MCF 10A (cell line): ENCODE data around the gene GJC1. TPM values are rescaled to one million over a fixed set of nuclear protein-coding genes. Genes with fewer than 3 reads are reported as not detected.

ENCODE experiments used
- BruUV-seq: library from RNA; stranded (reverse); fragments of 400-500 nt; replicated peaks from 2 replicates; lab custom pipeline; 2021; lab: Mats Ljungman, UMichigan
- CTCF ChIA-PET: fragments of 300-600 bp; sonication (Branson Sonifier 250); formaldehyde crosslinking; extraction: SDS; loops from one replicate; lab custom pipeline; 2021; ENCODE audit warnings: antibody characterized with exemption, inconsistent platforms; lab: Yijun Ruan, JAX
- POLR2A ChIA-PET: fragments of 300-600, 350-650 bp; sonication (Branson Sonifier 250); formaldehyde crosslinking; extraction: SDS; loops from one replicate; lab custom pipeline; 2020; ENCODE audit warnings: antibody characterized with exemption, inconsistent platforms; lab: Yijun Ruan, JAX
- DNase-seq: peaks from one replicate; pipeline ENCODE4 v3.0.0-alpha.2; 2018; ENCODE audit not compliant: unreplicated experiment
- H3K27ac Mint-ChIP-seq: one replicate; pipeline ENCODE4 v1.8.0; 2022; ENCODE audit warnings: mild to moderate bottlenecking, low read depth, mixed read lengths; ENCODE audit not compliant: unreplicated experiment
- H3K27me3 Mint-ChIP-seq: one replicate; pipeline ENCODE4 v1.8.0; 2022; ENCODE audit warnings: mixed read lengths; ENCODE audit not compliant: insufficient read depth, unreplicated experiment
- H3K36me3 Mint-ChIP-seq: one replicate; pipeline ENCODE4 v1.8.0; 2022; ENCODE audit warnings: mild to moderate bottlenecking, moderate library complexity, mixed read lengths; ENCODE audit not compliant: insufficient read depth, unreplicated experiment
- H3K4me1 Mint-ChIP-seq: one replicate; pipeline ENCODE4 v1.8.0; 2022; ENCODE audit warnings: mixed read lengths; ENCODE audit not compliant: insufficient read depth, unreplicated experiment
- H3K4me3 Mint-ChIP-seq: one replicate; pipeline ENCODE4 v1.8.0; 2022; ENCODE audit warnings: mild to moderate bottlenecking, moderate library complexity, mixed read lengths; ENCODE audit not compliant: unreplicated experiment
- H3K9me3 Mint-ChIP-seq: one replicate; pipeline ENCODE4 v1.8.0; 2022; ENCODE audit warnings: mixed read lengths; ENCODE audit not compliant: unreplicated experiment
- CTCF ChIP-seq: fragments of 200-600 bp; IDR thresholded peaks from one replicate; pipeline ENCODE4 v1.8.0; 2022; ENCODE audit warnings: antibody characterized with exemption, mild to moderate bottlenecking; ENCODE audit not compliant: unreplicated experiment
- intact Hi-C: fragments of 100-400 bp; cut with micrococcal nuclease; formaldehyde crosslinking; loops from 2 replicates; pipeline ENCODE4 v1.14.1; 2022
- total RNA-seq: library from RNA; stranded (reverse); gene quantifications from 2 replicates; pipeline ENCODE4 v1.2.3, GENCODE V29; 2022

Gene GJC1
- total RNA-seq, 1 experiment from 2014 or later, result 6.9 TPM

DNA sequence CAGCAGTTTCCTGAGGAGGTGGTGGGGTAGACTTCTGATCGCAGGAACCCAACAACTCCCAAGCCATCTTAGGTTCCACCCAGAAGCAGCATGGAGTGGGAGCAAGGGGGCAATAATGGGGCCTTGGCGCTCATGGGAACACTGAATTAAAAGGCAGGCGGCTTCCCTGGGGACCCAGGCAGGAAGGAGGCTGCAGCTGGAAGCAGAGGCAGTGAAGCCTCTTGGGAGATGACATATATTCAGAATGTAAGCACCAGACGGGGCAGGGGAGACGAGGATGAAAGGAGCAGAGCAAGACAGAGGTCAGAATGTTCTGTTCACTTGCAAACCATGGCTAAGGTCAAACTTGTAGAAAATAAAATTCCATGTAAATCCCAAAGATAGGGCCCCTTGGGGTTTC, 20.5 kb upstream of the GJC1 start:
- intact Hi-C loops, result no loop called here
- BruUV-seq, result no TSS peak
- no peak for DNase-seq
- no peak for TF ChIP-seq CTCF
- Mint-ChIP-seq H3K9me3 (no peaks in the 10 kb centered on the region), H3K4me3 (no peak overlapping the region), H3K4me1 (no peaks in the 10 kb centered on the region), H3K36me3 (peaks cover 63% of the 10 kb centered on the region), H3K27me3 (no peaks in the 10 kb centered on the region), H3K27ac (peak overlapping the region; percentile 33)
- POLR2A ChIA-PET, result no interaction called here
- CTCF ChIA-PET, result interaction anchor here (0.9 to 1.1 kb wide), 3 partner anchors 70 to 76 kb away, joined by 3 to 7 read pairs (median 4); no protein-coding TSS in a partner anchor

DNA sequence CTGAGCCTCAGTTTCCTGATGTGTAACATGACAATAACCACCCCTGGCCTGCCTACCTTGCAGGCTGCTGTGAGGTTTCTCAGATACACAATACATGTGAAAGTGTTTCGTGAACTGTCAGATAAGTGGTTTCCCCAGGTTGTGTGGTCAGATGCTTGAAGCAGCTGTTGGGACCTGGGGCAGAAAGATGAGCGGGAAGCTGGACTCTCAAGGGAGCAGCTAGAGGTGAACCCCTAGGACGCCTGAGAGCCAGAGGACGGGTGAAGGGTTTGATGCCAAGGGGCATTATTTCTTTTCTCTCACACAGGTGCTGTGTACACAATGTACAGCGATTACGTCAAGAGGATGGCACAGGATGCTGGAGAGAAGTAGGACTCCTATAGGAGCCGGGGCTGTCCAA, 19.9 kb upstream of the GJC1 start:
- intact Hi-C loops, result no loop called here
- Mint-ChIP-seq H3K4me1 (no peaks in the 10 kb centered on the region), H3K27me3 (no peaks in the 10 kb centered on the region), H3K9me3 (no peaks in the 10 kb centered on the region), H3K27ac (peak overlapping the region; percentile 33), H3K36me3 (peaks cover 57% of the 10 kb centered on the region), H3K4me3 (no peak overlapping the region)
- ChIA-PET CTCF (interaction anchor here (1.1 kb wide), 1 partner anchor 70 kb away, joined by 3 read pairs; no protein-coding TSS in a partner anchor), POLR2A (no interaction called here)
- TF ChIP-seq CTCF, result no peak
- DNase-seq, result no peak
- BruUV-seq, result no TSS peak

- Mint-ChIP-seq H3K27me3 (no peaks in the 10 kb centered on the region), H3K27ac (no peak overlapping the region), H3K36me3 (peaks cover 47% of the 10 kb centered on the region), H3K9me3 (no peaks in the 10 kb centered on the region), H3K4me1 (no peaks in the 10 kb centered on the region), H3K4me3 (no peak overlapping the region)
- CTCF ChIA-PET, result no interaction called here
- no peak for TF ChIP-seq CTCF
- intact Hi-C loops, result no loop called here
- BruUV-seq, result no TSS peak
- no peak for DNase-seq
- POLR2A ChIA-PET, result no interaction called here
Observed at GRCh38 chr17:44848961-44849489, 18.9 kb upstream of the GJC1 start.

DNA sequence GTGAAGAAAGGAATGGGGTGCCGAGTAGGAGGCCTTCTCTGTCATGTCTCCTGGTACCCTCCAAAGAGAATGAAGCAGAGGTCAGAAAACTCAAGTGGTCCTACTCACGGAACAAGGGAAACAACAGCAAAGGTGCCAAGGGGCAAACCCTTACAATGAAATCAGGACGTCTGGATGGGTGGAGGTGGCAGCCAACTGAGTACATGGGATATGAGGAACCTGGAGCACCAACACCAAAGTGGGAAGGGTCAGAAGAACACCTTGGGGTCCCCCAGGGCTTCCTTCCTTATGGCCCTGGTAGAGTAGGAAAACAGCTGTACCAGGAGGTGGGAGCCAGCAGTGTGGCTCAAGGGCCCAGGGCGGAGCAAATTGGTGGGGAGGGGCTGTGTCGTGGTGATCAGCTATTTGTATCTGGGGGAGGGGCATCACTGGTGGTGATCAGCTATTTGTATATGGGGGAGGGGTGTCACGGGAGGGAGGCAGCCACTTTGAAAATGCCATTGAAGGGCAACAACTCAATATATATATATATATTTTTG, 18.2 kb upstream of the GJC1 start:
- CTCF ChIA-PET, result no interaction called here
- no TSS peak for BruUV-seq
- Mint-ChIP-seq H3K36me3 (peaks cover 40% of the 10 kb centered on the region), H3K27ac (no peak overlapping the region), H3K27me3 (no peaks in the 10 kb centered on the region), H3K4me1 (no peaks in the 10 kb centered on the region), H3K9me3 (no peaks in the 10 kb centered on the region), H3K4me3 (no peak overlapping the region)
- intact Hi-C loops, result no loop called here
- POLR2A ChIA-PET, result no interaction called here
- no peak for TF ChIP-seq CTCF
- DNase-seq, result no peak
